OCI-LY3 (cell line): ENCODE results near the gene SPECC1L.

Source experiments
- CTCF ChIP-seq: fragments of 200-600, 300-600 bp; sonication (generic); IDR thresholded peaks from 2 replicates; pipeline ENCODE4 v1.5.1; 2014; ENCODE audit warnings: antibody characterized with exemption, low read length, low read depth
- EZH2phosphoT487 ChIP-seq: fragments of 200-600 bp; shearing (Covaris generic); IDR thresholded peaks from 2 replicates; pipeline ENCODE4 v1.6.1; 2018; ENCODE audit warnings: antibody characterized with exemption, mixed run types, low read depth

- TF ChIP-seq CTCF (no peak), EZH2phosphoT487 (no peak)
These were observed 92.6 kb downstream of the SPECC1L start for GRCh38 chr22:24363243-24363642.
